Gastrocnemius medialis (tissue), 4 donors: ENCODE data around the gene PLEKHA5.

Experiments
- POLR2A ChIP-seq, 2 donors: fragments of 450-650 bp; IDR thresholded peaks; one replicate each; pipeline ENCODE4 v1.6.1; 2017; ENCODE audit warnings: antibody characterized with exemption in 2 of 2, mild to moderate bottlenecking in 2 of 2, moderate library complexity in 2 of 2
- TF ChIP-seq, protein P1 (sequence below), 5 experiments: fragments of 450-650 bp in 3 of 5; fragments of 200-600 bp in 2 of 5; sonication (generic) in 2 of 5; IDR thresholded peaks in 4 of 5; conservative IDR thresholded peaks in 1 of 5; 1 replicate in 4 of 5; 2 replicates in 1 of 5; pipeline ENCODE4 v1.5.1; 2016 to 2019; ENCODE audit warnings: antibody characterized with exemption in 5 of 5, mild to moderate bottlenecking in 3 of 5, moderate library complexity in 3 of 5

GRCh38 chr12:19303496-19303895, 174.0 kb downstream of the PLEKHA5 start:
- TF ChIP-seq, protein P1, sequence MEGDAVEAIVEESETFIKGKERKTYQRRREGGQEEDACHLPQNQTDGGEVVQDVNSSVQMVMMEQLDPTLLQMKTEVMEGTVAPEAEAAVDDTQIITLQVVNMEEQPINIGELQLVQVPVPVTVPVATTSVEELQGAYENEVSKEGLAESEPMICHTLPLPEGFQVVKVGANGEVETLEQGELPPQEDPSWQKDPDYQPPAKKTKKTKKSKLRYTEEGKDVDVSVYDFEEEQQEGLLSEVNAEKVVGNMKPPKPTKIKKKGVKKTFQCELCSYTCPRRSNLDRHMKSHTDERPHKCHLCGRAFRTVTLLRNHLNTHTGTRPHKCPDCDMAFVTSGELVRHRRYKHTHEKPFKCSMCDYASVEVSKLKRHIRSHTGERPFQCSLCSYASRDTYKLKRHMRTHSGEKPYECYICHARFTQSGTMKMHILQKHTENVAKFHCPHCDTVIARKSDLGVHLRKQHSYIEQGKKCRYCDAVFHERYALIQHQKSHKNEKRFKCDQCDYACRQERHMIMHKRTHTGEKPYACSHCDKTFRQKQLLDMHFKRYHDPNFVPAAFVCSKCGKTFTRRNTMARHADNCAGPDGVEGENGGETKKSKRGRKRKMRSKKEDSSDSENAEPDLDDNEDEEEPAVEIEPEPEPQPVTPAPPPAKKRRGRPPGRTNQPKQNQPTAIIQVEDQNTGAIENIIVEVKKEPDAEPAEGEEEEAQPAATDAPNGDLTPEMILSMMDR (IDR thresholded peaks at IDR 0.05 in 4 of 5, conservative IDR thresholded peaks at IDR 0.05 in 1 of 5), result no peak
- no peak for TF ChIP-seq POLR2A (IDR thresholded peaks at IDR 0.05)
